Esophagus squamous epithelium (tissue), 5 donors: ENCODE measurements around the gene DCHS1. TPM values are rescaled to one million over a fixed set of nuclear protein-coding genes. Genes with fewer than 3 reads are reported as not detected.

Experiments used
- DNase-seq: peaks from one replicate; lab custom pipeline; 2025; lab: John Stamatoyannopoulos, UW
- H3K27ac ChIP-seq, 4 donors: fragments of 200-600 bp; sonication (generic); one replicate each; pipeline ENCODE4 v1.5.1; 2016 to 2019; ENCODE audit warnings: mild to moderate bottlenecking in 1 of 4
- H3K27me3 ChIP-seq, 4 donors: fragments of 200-600 bp; sonication (generic); 1 replicate in 3 of 4; 2 replicates in 1 of 4; pipeline versions ENCODE4 v1.5.1 to v1.6.0; 2017 to 2021; ENCODE audit warnings: antibody characterized with exemption in 1 of 4
- H3K36me3 ChIP-seq, 3 donors: fragments of 200-600 bp; sonication (generic); one replicate each; pipeline ENCODE4 v1.5.1; 2016 to 2019
- H3K4me1 ChIP-seq, 3 donors: fragments of 200-600 bp; sonication (generic); one replicate each; pipeline ENCODE4 v1.5.1; 2017 to 2019
- H3K4me3 ChIP-seq, 4 donors: fragments of 200-600 bp; sonication (generic); 1 replicate in 3 of 4; 2 replicates in 1 of 4; pipeline ENCODE4 v1.5.1; 2016 to 2019; ENCODE audit warnings: mild to moderate bottlenecking in 2 of 4, moderate library complexity in 1 of 4
- H3K9me3 ChIP-seq, 3 donors: fragments of 200-600 bp; sonication (generic); one replicate each; pipeline ENCODE4 v1.5.1; 2016 to 2019
- POLR2A ChIP-seq, 4 donors: fragments of 450-650 bp; IDR thresholded peaks; one replicate each; pipeline ENCODE4 v1.6.1; 2017; ENCODE audit warnings: antibody characterized with exemption in 4 of 4, mild to moderate bottlenecking in 4 of 4, moderate library complexity in 3 of 4
- WGBS, 2 donors: methylation state at CpG; one replicate each; pipeline ENCODE4 v1.1.5; 2018; 5-methylcytosine and 5-hydroxymethylcytosine counted together
- intact Hi-C: fragments of 100-400 bp; cut with DNase I; formaldehyde crosslinking; loops from one replicate; pipeline ENCODE4 v1.15.0; 2022
- total RNA-seq, 4 donors: library from RNA; depleted of rRNA; stranded (reverse); fragments of >200 nt; gene quantifications; one replicate each; pipeline ENCODE4 v1.1.0, GENCODE V29; 2016
- TF ChIP-seq, protein P1 (sequence below), 6 experiments: fragments of 450-650 bp in 4 of 6; fragments of 200-600 bp in 2 of 6; sonication (generic) in 2 of 6; IDR thresholded peaks; one replicate each; pipeline ENCODE4 v1.5.1; 2016 to 2019; ENCODE audit warnings: antibody characterized with exemption in 6 of 6, mild to moderate bottlenecking in 4 of 6, moderate library complexity in 4 of 6
- donor health status: DM: yes; HTN: yes; CAD: no.

Gene DCHS1
- total RNA-seq, 4 donors from 2014 or later, result 1.1 to 9.9 (median 2.3) TPM

DNA sequence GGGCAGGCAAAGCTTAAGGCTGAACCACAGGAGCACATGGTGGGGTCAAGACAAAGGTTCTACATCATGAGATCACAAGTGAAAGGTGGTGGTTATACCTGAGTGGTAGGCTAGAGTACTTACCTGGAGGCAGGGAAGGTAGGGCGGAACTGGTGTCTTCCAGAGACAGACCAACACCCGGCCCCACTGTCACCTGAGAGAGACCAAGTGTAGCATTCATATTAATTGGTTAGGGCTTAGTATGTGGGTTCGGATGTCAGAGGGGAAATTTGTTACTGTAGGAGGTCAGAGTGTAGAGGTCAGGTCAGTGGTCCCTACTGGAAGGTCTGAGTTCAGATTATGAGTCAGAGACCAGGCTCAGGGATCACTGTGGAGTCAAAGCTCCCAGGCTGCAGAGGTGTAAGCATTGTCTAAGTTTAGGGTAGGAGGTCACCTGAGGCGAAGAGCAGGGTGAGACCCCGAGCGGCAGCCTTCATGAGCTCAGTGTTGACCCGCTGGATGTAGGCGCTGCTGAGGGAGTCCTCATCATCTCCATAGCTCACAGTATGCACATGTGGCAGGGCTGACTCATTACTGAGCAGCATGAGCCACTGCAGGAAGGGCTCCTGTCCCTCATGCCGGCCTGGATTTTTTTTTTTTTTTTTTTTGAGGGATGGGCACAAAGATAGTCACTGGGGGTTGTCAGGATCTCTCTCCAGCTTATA, 39.6 kb downstream of the DCHS1 start:
- H3K36me3 ChIP-seq, result peaks cover 5 to 34% (median 7%) of the 10 kb centered on the region in 3 donors
- no peak for TF ChIP-seq POLR2A (IDR thresholded peaks at IDR 0.05)
- TF ChIP-seq, protein P1, sequence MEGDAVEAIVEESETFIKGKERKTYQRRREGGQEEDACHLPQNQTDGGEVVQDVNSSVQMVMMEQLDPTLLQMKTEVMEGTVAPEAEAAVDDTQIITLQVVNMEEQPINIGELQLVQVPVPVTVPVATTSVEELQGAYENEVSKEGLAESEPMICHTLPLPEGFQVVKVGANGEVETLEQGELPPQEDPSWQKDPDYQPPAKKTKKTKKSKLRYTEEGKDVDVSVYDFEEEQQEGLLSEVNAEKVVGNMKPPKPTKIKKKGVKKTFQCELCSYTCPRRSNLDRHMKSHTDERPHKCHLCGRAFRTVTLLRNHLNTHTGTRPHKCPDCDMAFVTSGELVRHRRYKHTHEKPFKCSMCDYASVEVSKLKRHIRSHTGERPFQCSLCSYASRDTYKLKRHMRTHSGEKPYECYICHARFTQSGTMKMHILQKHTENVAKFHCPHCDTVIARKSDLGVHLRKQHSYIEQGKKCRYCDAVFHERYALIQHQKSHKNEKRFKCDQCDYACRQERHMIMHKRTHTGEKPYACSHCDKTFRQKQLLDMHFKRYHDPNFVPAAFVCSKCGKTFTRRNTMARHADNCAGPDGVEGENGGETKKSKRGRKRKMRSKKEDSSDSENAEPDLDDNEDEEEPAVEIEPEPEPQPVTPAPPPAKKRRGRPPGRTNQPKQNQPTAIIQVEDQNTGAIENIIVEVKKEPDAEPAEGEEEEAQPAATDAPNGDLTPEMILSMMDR (IDR thresholded peaks at IDR 0.05), result no peak
- DNase-seq, result no peak
- peaks cover 21 to 47% (median 35%) of the 10 kb centered on the region in 3 donors for H3K4me1 ChIP-seq
- intact Hi-C loops, result loop anchor here (10.0 kb wide), 1 partner anchor 131 kb away; the partner anchor contains the start of genes ARFIP2 and TIMM10B
- H3K27ac ChIP-seq, result no peak overlapping the region
- H3K9me3 ChIP-seq, result no peaks in the 10 kb centered on the region
- 91 to 93% methylated on average over 8 to 9 of the region's 9 CpGs for WGBS, 2 donors
- H3K4me3 ChIP-seq, result no peak overlapping the region
- no peaks in the 10 kb centered on the region for H3K27me3 ChIP-seq

DNA sequence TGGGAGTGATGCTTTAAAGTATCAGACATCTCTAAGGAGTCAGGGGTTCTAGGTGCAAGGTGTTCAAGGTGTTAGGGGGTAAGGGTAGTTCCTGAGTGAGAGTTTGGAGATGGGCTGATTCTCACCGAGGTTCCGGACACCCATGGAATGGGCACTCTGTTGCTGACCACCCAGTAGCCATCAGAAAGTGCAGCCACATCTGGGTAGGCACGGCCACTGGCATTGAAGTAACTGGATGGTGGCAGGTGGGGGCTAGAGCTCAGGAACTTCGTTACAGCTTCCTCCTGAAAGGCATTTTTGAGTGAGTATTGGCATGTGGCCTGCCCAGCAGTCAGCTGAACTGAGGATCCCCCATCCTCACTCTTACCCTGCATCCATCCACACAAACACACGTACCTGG, 40.6 kb downstream of the DCHS1 start:
- Histone ChIP-seq H3K4me3 (no peak overlapping the region), H3K27me3 (no peaks in the 10 kb centered on the region), H3K27ac (peak overlapping the region in 1 of 4 donors; percentile 38), H3K9me3 (no peaks in the 10 kb centered on the region), H3K36me3 (peaks cover 12 to 43% (median 17%) of the 10 kb centered on the region in 3 donors), H3K4me1 (peaks cover 26 to 57% (median 40%) of the 10 kb centered on the region in 3 donors)
- intact Hi-C loops, result loop anchor here (10.0 kb wide), 1 partner anchor 130 kb away; the partner anchor contains the start of genes ARFIP2 and TIMM10B
- TF ChIP-seq, protein P1 (IDR thresholded peaks at IDR 0.05), result no peak
- no peak for TF ChIP-seq POLR2A (IDR thresholded peaks at IDR 0.05)
- 92 to 100% methylated on average over 5 of the region's 5 CpGs for WGBS, 2 donors
- no peak for DNase-seq

DNA sequence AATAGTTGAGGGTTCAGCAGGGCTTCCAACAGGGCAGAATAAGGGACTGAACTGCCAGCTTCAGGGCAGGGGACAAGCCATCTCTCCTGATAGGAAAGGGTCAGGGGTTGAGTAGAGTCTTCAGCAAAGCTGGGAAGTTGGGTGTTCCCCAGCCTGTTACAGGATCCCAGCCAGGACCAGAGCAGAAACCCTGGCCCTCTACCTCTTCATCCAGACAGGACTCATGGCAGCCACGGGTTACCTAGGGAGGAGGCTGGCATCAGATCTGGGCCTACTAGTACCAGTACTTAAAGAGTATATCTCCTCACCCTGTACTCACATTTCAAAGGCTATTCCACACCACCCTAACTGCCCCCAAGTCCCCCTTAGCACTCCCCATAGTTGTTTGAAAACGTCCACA, 41.2 kb downstream of the DCHS1 start:
- 71 to 100% methylated on average over 1 of the region's 2 CpGs for WGBS, 2 donors
- H3K36me3 ChIP-seq, result peaks cover 17 to 49% (median 23%) of the 10 kb centered on the region in 3 donors
- peaks cover 26 to 58% (median 35%) of the 10 kb centered on the region in 3 donors for H3K4me1 ChIP-seq
- DNase-seq, result no peak
- intact Hi-C loops, result loop anchor here (10.0 kb wide), 1 partner anchor 130 kb away; the partner anchor contains the start of genes ARFIP2 and TIMM10B
- peak overlapping the region in 1 of 4 donors; percentile 38 for H3K27ac ChIP-seq
- no peak for TF ChIP-seq POLR2A (IDR thresholded peaks at IDR 0.05)
- TF ChIP-seq, protein P1 (IDR thresholded peaks at IDR 0.05), result no peak
- H3K4me3 ChIP-seq, result no peak overlapping the region
- no peaks in the 10 kb centered on the region for H3K9me3 ChIP-seq
- no peaks in the 10 kb centered on the region for H3K27me3 ChIP-seq

DNA sequence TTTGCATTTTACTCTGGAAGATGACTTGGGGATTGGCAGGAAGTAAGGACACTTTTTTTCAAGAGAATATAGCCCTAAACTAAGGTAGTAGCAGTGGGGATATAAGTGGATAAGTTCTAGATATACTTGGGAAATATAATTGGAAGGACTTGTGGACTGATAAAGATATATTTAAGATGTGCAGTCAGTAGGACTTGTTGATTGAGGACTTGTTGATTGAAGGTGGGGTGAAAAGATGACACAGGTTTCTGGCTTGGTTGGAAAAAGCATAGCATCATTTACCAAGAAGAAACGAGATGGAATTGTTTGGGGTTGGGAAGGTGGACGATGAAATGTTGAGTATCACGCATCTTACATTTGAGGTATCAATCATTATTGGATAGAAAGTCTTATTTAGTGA, 42.1 kb downstream of the DCHS1 start:
- no peak for DNase-seq
- Histone ChIP-seq H3K36me3 (peaks cover 27 to 59% (median 29%) of the 10 kb centered on the region in 3 donors), H3K27me3 (no peaks in the 10 kb centered on the region), H3K9me3 (no peaks in the 10 kb centered on the region), H3K4me1 (peaks cover 24 to 62% (median 35%) of the 10 kb centered on the region in 3 donors), H3K4me3 (no peak overlapping the region), H3K27ac (peak overlapping the region; percentile 93 to 99 (median 98))
- intact Hi-C loops, result loop anchor here (10.0 kb wide), 1 partner anchor 129 kb away; the partner anchor contains the start of genes ARFIP2 and TIMM10B
- WGBS, 2 donors, result 90% methylated on average over 3 of the region's 3 CpGs
- TF ChIP-seq POLR2A (IDR thresholded peaks at IDR 0.05), result no peak
- TF ChIP-seq, protein P1 (IDR thresholded peaks at IDR 0.05), result no peak
